Uterus (tissue), 2 donors: ENCODE results near the gene FBN1.

ENCODE experiments used
- CTCF ChIP-seq, 4 experiments: fragments of 200-600 bp in 2 of 4; fragments of 450-650 bp in 2 of 4; sonication (generic) in 2 of 4; IDR thresholded peaks; one replicate each; pipeline ENCODE4 v1.5.1; 2016 to 2019; ENCODE audit warnings: antibody characterized with exemption in 4 of 4, mild to moderate bottlenecking in 2 of 4, moderate library complexity in 1 of 4
- POLR2A ChIP-seq, 2 donors: fragments of 450-650 bp; IDR thresholded peaks; one replicate each; pipeline ENCODE4 v1.6.1; 2016; ENCODE audit warnings: antibody characterized with exemption in 2 of 2, mild to moderate bottlenecking in 1 of 2, moderate library complexity in 1 of 2

GRCh38 chr15:48630245-48630644 lies 15.3 kb downstream of the FBN1 start:
- no peak for TF ChIP-seq CTCF (IDR thresholded peaks at IDR 0.05)
- no peak for TF ChIP-seq POLR2A (IDR thresholded peaks at IDR 0.05)
